ENCODE results near the gene NDUFV1.

Gene NDUFV1

DNA sequence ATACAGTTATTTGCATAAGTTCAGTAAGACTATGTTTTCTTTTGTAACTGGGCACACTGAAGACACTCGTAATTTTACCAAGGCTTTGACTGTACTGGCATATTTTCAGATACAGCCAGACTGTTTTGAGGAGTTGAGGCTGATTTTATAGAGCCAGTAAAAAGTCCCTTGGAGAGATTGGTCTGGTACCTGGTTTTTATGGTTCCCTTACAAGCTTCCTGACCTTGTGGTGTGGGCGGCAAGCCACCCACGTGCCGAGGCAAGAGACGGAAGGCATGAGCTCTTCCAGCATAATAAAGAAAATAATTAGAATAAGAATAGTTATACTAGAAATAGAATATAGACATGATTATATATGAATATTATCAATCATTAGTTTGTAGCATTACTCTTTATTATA is 34.4 kb upstream of the NDUFV1 start:
- DNase-seq (ENCODE audit: low spot score), result no peak
- TF ChIP-seq, protein P1, sequence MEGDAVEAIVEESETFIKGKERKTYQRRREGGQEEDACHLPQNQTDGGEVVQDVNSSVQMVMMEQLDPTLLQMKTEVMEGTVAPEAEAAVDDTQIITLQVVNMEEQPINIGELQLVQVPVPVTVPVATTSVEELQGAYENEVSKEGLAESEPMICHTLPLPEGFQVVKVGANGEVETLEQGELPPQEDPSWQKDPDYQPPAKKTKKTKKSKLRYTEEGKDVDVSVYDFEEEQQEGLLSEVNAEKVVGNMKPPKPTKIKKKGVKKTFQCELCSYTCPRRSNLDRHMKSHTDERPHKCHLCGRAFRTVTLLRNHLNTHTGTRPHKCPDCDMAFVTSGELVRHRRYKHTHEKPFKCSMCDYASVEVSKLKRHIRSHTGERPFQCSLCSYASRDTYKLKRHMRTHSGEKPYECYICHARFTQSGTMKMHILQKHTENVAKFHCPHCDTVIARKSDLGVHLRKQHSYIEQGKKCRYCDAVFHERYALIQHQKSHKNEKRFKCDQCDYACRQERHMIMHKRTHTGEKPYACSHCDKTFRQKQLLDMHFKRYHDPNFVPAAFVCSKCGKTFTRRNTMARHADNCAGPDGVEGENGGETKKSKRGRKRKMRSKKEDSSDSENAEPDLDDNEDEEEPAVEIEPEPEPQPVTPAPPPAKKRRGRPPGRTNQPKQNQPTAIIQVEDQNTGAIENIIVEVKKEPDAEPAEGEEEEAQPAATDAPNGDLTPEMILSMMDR (IDR thresholded peaks at IDR 0.05; ENCODE audit: extremely low read depth, missing control alignments), result no peak

DNA sequence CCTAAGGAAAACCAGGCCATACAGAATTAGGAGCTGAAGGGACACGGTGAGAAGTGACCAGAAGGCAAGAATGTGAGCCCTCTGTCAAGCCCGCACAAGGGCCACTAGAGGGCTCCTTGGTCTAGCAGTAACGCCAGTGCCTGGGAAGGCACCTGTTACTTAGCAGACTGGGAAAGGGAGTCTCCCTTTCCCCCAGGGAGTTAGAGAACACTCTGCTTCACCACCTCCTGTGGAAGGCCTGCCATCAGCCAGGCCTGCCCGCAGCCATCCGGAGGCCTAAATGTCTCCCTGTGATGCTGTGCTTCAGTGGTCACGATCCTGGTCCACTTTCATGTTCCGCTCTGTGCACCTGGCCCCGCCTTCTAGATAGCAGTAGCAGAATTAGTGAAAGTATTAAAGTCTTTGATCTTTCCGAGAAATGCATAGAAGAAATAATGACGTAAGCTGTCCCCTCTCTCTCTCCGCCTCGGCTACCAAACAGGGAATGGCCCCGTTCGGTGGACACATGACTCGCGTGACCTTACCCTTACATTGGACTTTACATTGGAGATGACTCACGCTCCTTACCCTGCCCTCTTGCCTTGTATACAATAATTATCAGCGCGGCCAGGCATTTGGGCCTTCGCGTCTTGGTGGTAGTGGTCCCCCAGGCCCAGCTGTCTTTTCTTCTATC is 33.9 kb upstream of the NDUFV1 start:
- TF ChIP-seq, protein P1 (IDR thresholded peaks at IDR 0.05; ENCODE audit: extremely low read depth, missing control alignments), result peak; percentile 78

DNA sequence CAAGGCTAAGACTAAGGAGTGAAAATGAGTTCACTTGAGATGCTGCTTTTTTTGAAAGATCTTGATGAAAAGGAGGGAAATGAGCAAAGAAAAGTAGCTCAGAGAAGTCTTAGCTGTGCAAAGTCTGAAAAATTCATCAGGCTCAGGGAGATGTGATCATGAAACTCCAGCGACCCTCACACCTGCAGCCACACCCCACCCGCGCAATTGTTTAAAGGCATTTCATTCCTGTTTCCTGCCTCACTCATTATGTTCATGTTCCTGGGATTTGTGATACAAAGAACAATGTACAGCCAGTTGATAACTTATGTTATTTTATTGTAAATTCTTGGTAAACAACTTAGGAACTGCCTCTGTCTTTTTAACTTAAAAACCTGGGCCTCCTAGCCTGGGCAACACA is 31.8 kb upstream of the NDUFV1 start:
- no peak for DNase-seq (ENCODE audit: low spot score)
- TF ChIP-seq, protein P1 (IDR thresholded peaks at IDR 0.05; ENCODE audit: extremely low read depth, missing control alignments), result no peak

More for the DNA sequence above, 33.9 kb upstream of the NDUFV1 start:
- DNase-seq (ENCODE audit: low spot score), result no peak

DNA sequence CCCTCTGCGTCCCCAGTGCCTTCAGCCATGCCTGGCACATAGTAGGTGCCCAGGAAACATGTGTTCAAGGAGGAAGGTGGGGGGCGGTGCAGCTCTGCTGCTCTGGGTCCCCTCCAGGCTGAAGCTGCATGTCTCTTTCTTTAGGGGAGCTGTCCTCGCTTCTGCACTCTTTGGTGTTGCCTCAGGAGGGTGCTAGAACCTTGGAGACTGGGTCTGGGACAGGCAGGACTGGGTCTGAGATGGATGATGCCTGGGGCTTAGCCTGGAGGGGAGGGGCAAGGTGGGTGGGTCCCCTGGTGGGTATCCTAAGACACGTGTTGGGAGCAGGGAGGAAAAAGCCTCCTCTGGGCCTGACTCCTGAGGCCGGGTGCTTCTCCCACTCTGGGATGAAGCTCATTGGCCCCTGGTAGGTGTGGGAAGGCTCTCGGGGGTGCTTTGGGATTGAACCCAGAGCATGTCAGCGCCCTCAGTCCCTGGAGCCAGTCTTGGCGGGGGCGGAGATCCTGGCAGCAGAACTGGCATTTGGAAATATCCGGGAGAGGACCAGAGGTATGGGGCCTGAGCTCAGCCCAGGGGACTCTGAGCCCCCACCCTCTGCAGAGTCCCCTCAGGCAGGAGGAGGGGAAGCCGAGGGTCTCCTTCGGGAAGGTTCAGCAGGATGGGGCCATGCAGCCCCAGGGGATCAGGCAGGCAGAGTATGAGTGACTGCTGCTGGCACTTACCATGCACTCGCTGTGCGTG is 29.8 kb upstream of the NDUFV1 start:
- DNase-seq (ENCODE audit: low spot score), result no peak
- TF ChIP-seq, protein P1 (IDR thresholded peaks at IDR 0.05; ENCODE audit: extremely low read depth, missing control alignments), result no peak

DNA sequence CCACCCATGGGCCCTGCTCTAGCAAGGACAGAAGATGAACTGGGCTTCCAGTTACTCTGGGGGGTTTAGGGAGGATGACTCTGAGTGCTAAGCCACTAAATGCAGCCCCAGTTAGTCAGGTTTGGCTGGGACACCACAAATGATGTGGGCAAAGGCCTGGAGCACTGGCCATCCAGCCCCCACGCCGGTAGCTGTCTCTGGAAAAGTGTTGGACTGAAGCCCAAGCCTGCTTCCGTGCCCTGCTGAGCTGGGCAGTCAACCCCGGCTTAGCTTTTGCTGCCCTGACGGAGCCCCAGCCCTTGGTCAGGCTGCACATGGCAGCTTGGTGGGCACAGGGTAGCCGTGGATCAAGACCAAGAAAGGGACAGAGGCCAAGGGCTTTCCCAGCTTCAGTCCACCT is 28.8 kb upstream of the NDUFV1 start:
- no peak for DNase-seq (ENCODE audit: low spot score)
- TF ChIP-seq, protein P1 (IDR thresholded peaks at IDR 0.05; ENCODE audit: extremely low read depth, missing control alignments), result no peak

DNA sequence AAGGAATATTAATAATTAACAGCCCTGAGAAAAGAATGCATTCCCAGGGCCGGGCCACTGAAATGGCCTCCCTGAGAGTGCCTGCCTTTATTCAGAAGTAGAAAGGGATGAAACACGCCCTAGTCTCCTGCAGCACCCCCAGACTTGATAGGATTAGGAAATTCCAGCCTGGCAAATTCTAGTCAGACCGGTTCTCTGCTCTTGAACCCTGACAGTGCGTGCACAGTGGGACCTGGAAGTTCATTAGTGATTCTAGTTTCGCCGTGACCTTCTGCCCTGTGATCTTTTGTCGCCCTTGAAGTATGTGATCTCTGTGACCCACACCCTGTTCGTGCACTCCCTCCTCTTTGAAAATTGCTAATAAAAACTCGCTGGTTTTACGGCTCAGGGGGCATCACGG is 25.3 kb upstream of the NDUFV1 start:
- TF ChIP-seq, protein P1 (IDR thresholded peaks at IDR 0.05; ENCODE audit: extremely low read depth, missing control alignments), result no peak
- DNase-seq (ENCODE audit: low spot score), result no peak

DNA sequence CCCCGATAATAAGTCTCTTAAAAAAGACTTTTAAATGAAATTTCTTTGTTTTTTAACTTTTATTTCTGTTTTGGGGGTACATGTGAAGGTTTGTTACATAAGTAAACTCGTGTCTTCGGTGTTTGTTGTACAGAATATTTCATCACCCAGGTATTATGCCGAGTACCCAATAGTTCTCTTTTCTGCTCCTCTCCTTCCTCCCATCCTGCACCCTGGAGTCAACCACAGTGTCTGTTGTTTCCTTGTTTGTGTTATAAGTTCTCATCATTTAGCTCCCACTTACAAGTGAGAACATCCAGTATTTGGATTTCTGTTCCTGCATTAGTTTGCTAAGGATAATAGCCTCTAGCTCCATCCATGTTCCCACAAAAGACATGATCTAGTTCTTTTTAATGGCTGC is 24.7 kb upstream of the NDUFV1 start:
- no peak for DNase-seq (ENCODE audit: low spot score)
- TF ChIP-seq, protein P1 (IDR thresholded peaks at IDR 0.05; ENCODE audit: extremely low read depth, missing control alignments), result no peak
